ENCODE data around the gene ZBTB7B. TPM values are rescaled to one million over a fixed set of nuclear protein-coding genes. Genes with fewer than 3 reads are reported as not detected.

ZBTB7B gene
- total RNA-seq, 1 experiment from 2014 or later: 38.3 TPM

GRCh38 chr1:155052439-155053395 lies 50.1 kb downstream of the ZBTB7B start:
- H3K4me1 Mint-ChIP-seq: peaks cover 23 to 31% of the 10 kb centered on the region in 2 experiments
- Histone ChIP-seq H3K9me3 (ENCODE audit: control insufficient read depth, low read depth, low read length) (no peaks in the 10 kb centered on the region), H2BK12ac (ENCODE audit: insufficient read length, low read depth, low read length) (no peak overlapping the region), H4K91ac (ENCODE audit: insufficient read length, low read depth, low read length) (no peak overlapping the region), H2AFZ (ENCODE audit: low read length) (no peak overlapping the region), H3K27ac (ENCODE audit: insufficient read length, low read depth, low read length) (no peak overlapping the region), H3K79me2 (ENCODE audit: insufficient read depth, low read length) (no peaks in the 10 kb centered on the region), H3K23ac (ENCODE audit: insufficient read length, low read depth, low read length) (no peak overlapping the region), H4K5ac (ENCODE audit: insufficient read length, low read depth, low read length) (no peak overlapping the region), H3K79me1 (ENCODE audit: insufficient read depth, low read depth, low read length, poor library complexity, severe bottlenecking) (no peaks in the 10 kb centered on the region), H3K9ac (ENCODE audit: extremely low read depth, insufficient read length, low read length) (no peak overlapping the region), H4K8ac (replicated peaks; ENCODE audit: insufficient read length, low read depth, low read length) (no peak overlapping the region), H2BK20ac (ENCODE audit: low read depth, low read length, poor library complexity, severe bottlenecking) (no peak overlapping the region), H3K14ac (ENCODE audit: insufficient read depth, low read length) (no peak overlapping the region), H3K23me2 (ENCODE audit: insufficient read length, low read depth, low read length, poor library complexity, severe bottlenecking) (peaks cover 16% of the 10 kb centered on the region), H3K4ac (ENCODE audit: low read depth, low read length) (no peak overlapping the region), H2BK15ac (ENCODE audit: low read depth, low read length) (no peak overlapping the region), H3K56ac (ENCODE audit: insufficient read length, low read depth, low read length) (no peak overlapping the region), H3K4me2 (ENCODE audit: insufficient read depth, insufficient read length, low read length) (peak overlapping the region; percentile 67), H2AK5ac (ENCODE audit: insufficient read length, low read length) (no peak overlapping the region), H3K4me1 (ENCODE audit: insufficient read depth, low read length) (no peaks in the 10 kb centered on the region; the same call in 1 of the 2 replicates), H2BK5ac (ENCODE audit: insufficient read length, low read length) (no peak overlapping the region), H3K27me3 (ENCODE audit: insufficient read depth, low read length) (peaks cover 4% of the 10 kb centered on the region; the same call in 1 of the 2 replicates), H4K20me1 (ENCODE audit: control insufficient read depth, insufficient read depth, insufficient read length) (no peaks in the 10 kb centered on the region), H3K18ac (ENCODE audit: insufficient read length, low read depth, low read length) (no peak overlapping the region), H2BK120ac (ENCODE audit: low read depth, low read length, poor library complexity, severe bottlenecking) (no peak overlapping the region), H3T11ph (ENCODE audit: low read length) (no peak overlapping the region)
- no peaks in the 10 kb centered on the region for H3K9me3 Mint-ChIP-seq
- peaks cover 19% of the 10 kb centered on the region for H3K27me3 Mint-ChIP-seq (ENCODE audit: low read depth)
- no CpG with 5 or more reads among the region's 12 CpGs for WGBS (ENCODE audit: extremely low coverage, insufficient read length, low lambda C conversion rate)
- DNase-seq: no peak
- H3K36me3 Mint-ChIP-seq (ENCODE audit: insufficient read depth in 1 of 3, low read depth in 3 of 3): peaks cover 7 to 18% (median 14%) of the 10 kb centered on the region in 3 experiments; a peak in 6 of 7 replicates
- TF ChIP-seq CTCF (conservative IDR thresholded peaks at IDR 0.05): peak; percentile 41
- peak overlapping the region; percentile 64 to 83 for H3K4me3 Mint-ChIP-seq
- H3K27ac Mint-ChIP-seq: no peak overlapping the region
